IMR-90 (cell line): ENCODE results near the gene DAND5. TPM values are rescaled to one million over a fixed set of nuclear protein-coding genes. Genes with fewer than 3 reads are reported as not detected.

Experiments
- ATAC-seq: fragments of 200-7000 bp; cut with Tn5 transposase; 2 replicates; pipeline ENCODE4 v1.9.1; 2020; ENCODE audit warnings: low read depth, mild to moderate bottlenecking, moderate library complexity
- BruUV-seq: library from RNA; stranded (reverse); fragments of 400-500 nt; replicated peaks from 2 replicates; lab custom pipeline; 2021; lab: Mats Ljungman, UMichigan
- CTCF ChIA-PET: fragments of 300-600 bp; formaldehyde crosslinking; extraction: SDS; loops from one replicate; lab custom pipeline; 2021; ENCODE audit warnings: antibody characterized with exemption; lab: Yijun Ruan, JAX
- POLR2A ChIA-PET: fragments of 300-600 bp; sonication (Branson Sonifier 250); formaldehyde crosslinking; loops from one replicate; lab custom pipeline; 2022; ENCODE audit warnings: antibody characterized with exemption; ENCODE audit not compliant: unreplicated experiment; lab: Charles Lee
- DNase-seq: peaks from one replicate; pipeline ENCODE4 v3.0.0; 2013
- H2AFZ ChIP-seq: replicated peaks from 2 replicates; pipeline ENCODE3; 2013; ENCODE audit warnings: low read length, mild to moderate bottlenecking; ENCODE audit not compliant: poor library complexity
- H2AK5ac ChIP-seq: 2 replicates; pipeline ENCODE4 v1.6.1; 2013; ENCODE audit warnings: low read depth, low read length, inconsistent platforms
- H2AK9ac ChIP-seq: replicated peaks from 2 replicates; pipeline ENCODE3; 2013; ENCODE audit warnings: mild to moderate bottlenecking, low read depth, low read length, moderate library complexity; ENCODE audit not compliant: poor library complexity
- H2BK120ac ChIP-seq: 2 replicates; pipeline ENCODE4 v1.6.1; 2013; ENCODE audit warnings: low read depth, low read length, inconsistent platforms
- H2BK15ac ChIP-seq: 3 replicates; pipeline ENCODE4 v1.6.1; 2013; ENCODE audit warnings: low read depth, low read length, inconsistent platforms
- H2BK20ac ChIP-seq: 2 replicates; pipeline ENCODE4 v1.6.1; 2013; ENCODE audit warnings: low read depth, mild to moderate bottlenecking, inconsistent platforms, low read length, moderate library complexity
- H2BK5ac ChIP-seq: 2 replicates; pipeline ENCODE4 v1.6.1; 2013; ENCODE audit warnings: mild to moderate bottlenecking, low read depth, low read length, inconsistent platforms; ENCODE audit not compliant: poor library complexity, severe bottlenecking
- H3K14ac ChIP-seq: replicated peaks from 2 replicates; pipeline ENCODE4 v1.6.1; 2013; ENCODE audit warnings: low read depth, low read length, inconsistent platforms
- H3K18ac ChIP-seq: 2 replicates; pipeline ENCODE4 v1.6.1; 2013; ENCODE audit warnings: low read depth, low read length, control low read depth
- H3K23ac ChIP-seq: 2 replicates; pipeline ENCODE4 v1.6.1; 2013; ENCODE audit warnings: low read depth, low read length, inconsistent platforms
- H3K27ac ChIP-seq: 2 replicates; pipeline ENCODE4 v1.5.1; 2013; ENCODE audit warnings: mild to moderate bottlenecking, control low read depth, low read length; ENCODE audit not compliant: insufficient read depth
- H3K27me3 ChIP-seq: 2 replicates; pipeline ENCODE4 v1.6.1; 2013; ENCODE audit warnings: low read length; ENCODE audit not compliant: control insufficient read depth, insufficient read depth
- H3K36me3 ChIP-seq: 2 replicates; pipeline ENCODE4 v1.6.1; 2013; ENCODE audit warnings: low read length, mixed read lengths; ENCODE audit not compliant: control insufficient read depth, insufficient read depth
- H3K4ac ChIP-seq: 2 replicates; pipeline ENCODE4 v1.6.1; 2013; ENCODE audit warnings: low read depth, low read length, inconsistent platforms
- H3K4me1 ChIP-seq: 2 replicates; pipeline ENCODE4 v1.6.1; 2013; ENCODE audit warnings: low read length, mixed read lengths; ENCODE audit not compliant: control insufficient read depth, insufficient read depth
- H3K4me2 ChIP-seq: 2 replicates; pipeline ENCODE4 v1.6.1; 2013; ENCODE audit warnings: low read depth, mild to moderate bottlenecking, control low read depth, low read length, moderate library complexity
- H3K4me3 ChIP-seq: 2 replicates; pipeline ENCODE4 v1.5.1; 2013; ENCODE audit warnings: low read depth, mild to moderate bottlenecking, control low read depth, low read length, moderate library complexity; ENCODE audit not compliant: insufficient read depth
- H3K56ac ChIP-seq: 2 replicates; pipeline ENCODE4 v1.6.1; 2013; ENCODE audit warnings: low read length, inconsistent platforms; ENCODE audit not compliant: insufficient read depth; ENCODE audit errors: extremely low read depth
- H3K79me1 ChIP-seq, 2 experiments: 2 replicates each; pipeline ENCODE4 v1.6.1; 2013; ENCODE audit warnings: low read length in 2 of 2, inconsistent platforms in 1 of 2, low read depth in 1 of 2
- H3K9ac ChIP-seq: 2 replicates; pipeline ENCODE4 v1.6.1; 2013; ENCODE audit warnings: low read depth, low read length, control low read depth
- H3K9me1 ChIP-seq: 2 replicates; pipeline ENCODE4 v1.6.1; 2013; ENCODE audit warnings: low read length, inconsistent platforms; ENCODE audit not compliant: insufficient read depth
- H3K9me3 ChIP-seq: 2 replicates; pipeline ENCODE4 v1.6.1; 2013; ENCODE audit warnings: low read length; ENCODE audit not compliant: control insufficient read depth, insufficient read depth
- H4K20me1 ChIP-seq: 2 replicates; pipeline ENCODE4 v1.6.1; 2013; ENCODE audit warnings: low read length, inconsistent platforms; ENCODE audit not compliant: insufficient read depth
- H4K5ac ChIP-seq: 2 replicates; pipeline ENCODE4 v1.6.1; 2013; ENCODE audit warnings: mild to moderate bottlenecking, low read depth, low read length, control low read depth
- H4K8ac ChIP-seq, 2 experiments: 2 replicates each; pipeline ENCODE4 v1.6.1; 2013; ENCODE audit warnings: low read depth in 2 of 2, low read length in 2 of 2, control low read depth in 1 of 2, inconsistent platforms in 1 of 2
- H4K91ac ChIP-seq: 2 replicates; pipeline ENCODE4 v1.6.1; 2013; ENCODE audit warnings: low read depth, low read length, inconsistent platforms; ENCODE audit not compliant: insufficient read depth
- CEBPB ChIP-seq: IDR thresholded peaks from 2 replicates; pipeline ENCODE4 v1.6.1; 2012; ENCODE audit warnings: low read depth, low read length, improper control_type of control experiment
- CHD1 ChIP-seq: IDR thresholded peaks from 2 replicates; pipeline ENCODE4 v1.6.1; 2012; ENCODE audit warnings: low read depth, low read length, improper control_type of control experiment
- FOS ChIP-seq: fragments of 150-350 bp; IDR thresholded peaks from 2 replicates; pipeline ENCODE4 v1.6.1; 2016; ENCODE audit warnings: low read depth, low read length
- MAFK ChIP-seq: IDR thresholded peaks from 2 replicates; pipeline ENCODE4 v1.6.1; 2012; ENCODE audit warnings: low read depth, low read length, improper control_type of control experiment
- MXI1 ChIP-seq: IDR thresholded peaks from 2 replicates; pipeline ENCODE4 v1.6.1; 2012; ENCODE audit warnings: low read depth, mild to moderate bottlenecking, low read length, moderate library complexity, borderline replicate concordance
- RAD21 ChIP-seq: IDR thresholded peaks from 2 replicates; pipeline ENCODE4 v1.6.1; 2012; ENCODE audit warnings: low read length, improper control_type of control experiment
- RCOR1 ChIP-seq: IDR thresholded peaks from 2 replicates; pipeline ENCODE4 v1.6.1; 2012; ENCODE audit warnings: mild to moderate bottlenecking, low read length, improper control_type of control experiment; ENCODE audit not compliant: insufficient replicate concordance
- RFX5 ChIP-seq: IDR thresholded peaks from 2 replicates; pipeline ENCODE4 v1.8.0; 2012; ENCODE audit warnings: low read depth, mild to moderate bottlenecking, low read length, moderate library complexity
- WGBS, 2 experiments: methylation state at CpG; one replicate each; pipeline versions ENCODE4 v1.1.5 to v1.1.7; 2013; ENCODE audit warnings: missing lambda C conversion rate in 2 of 2; ENCODE audit not compliant: insufficient read length in 1 of 2; ENCODE audit errors: extremely low coverage in 2 of 2; 5-methylcytosine and 5-hydroxymethylcytosine counted together
- dilution Hi-C: fragments of 300-500 bp; cut with HindIII; formaldehyde crosslinking; loops from one replicate; pipeline ENCODE4 v1.14.3; 2018; ENCODE audit warnings: low sequenced_read_pairs; ENCODE audit not compliant: unreplicated experiment
- in situ Hi-C: fragments of 300-500 bp; cut with MboI; formaldehyde crosslinking; loops from 3 replicates; pipeline ENCODE4 v1.14.3; 2019; ENCODE audit warnings: low sequenced_read_pairs, inconsistent platforms, mixed read lengths
- intact Hi-C: fragments of 100-400 bp; cut with micrococcal nuclease; formaldehyde crosslinking; loops from 2 replicates; pipeline ENCODE4 v1.10.0; 2022
- polyA plus RNA-seq, 3 experiments: library from polyadenylated mRNA; depleted of rRNA; stranded (reverse); fragments of >200 nt; gene quantifications; 2 replicates each; pipeline ENCODE4 v1.2.3, GENCODE V29; 2012; ENCODE audit warnings: low replicate concordance in 1 of 3
- total RNA-seq: library from RNA; depleted of rRNA; stranded (reverse); fragments of >200 nt; gene quantifications from 2 replicates; pipeline ENCODE4 v1.2.3, GENCODE V29; 2012
- TF ChIP-seq, protein P1 (sequence below): fragments of 150-350 bp; IDR thresholded peaks from 2 replicates; pipeline ENCODE4 v1.6.1; 2017; ENCODE audit warnings: mild to moderate bottlenecking, antibody characterized with exemption, low read length, low read depth
- TF ChIP-seq, protein P2 (sequence below): conservative IDR thresholded peaks from 2 replicates; pipeline ENCODE4 v1.5.1; 2012; ENCODE audit warnings: mild to moderate bottlenecking, low read depth, low read length, improper control_type of control experiment

Gene DAND5
- total and polyA plus RNA-seq, 2 of the 4 experiments (the other 2 are of a cell fraction) = 0.03 TPM; not detected in 1

DNA sequence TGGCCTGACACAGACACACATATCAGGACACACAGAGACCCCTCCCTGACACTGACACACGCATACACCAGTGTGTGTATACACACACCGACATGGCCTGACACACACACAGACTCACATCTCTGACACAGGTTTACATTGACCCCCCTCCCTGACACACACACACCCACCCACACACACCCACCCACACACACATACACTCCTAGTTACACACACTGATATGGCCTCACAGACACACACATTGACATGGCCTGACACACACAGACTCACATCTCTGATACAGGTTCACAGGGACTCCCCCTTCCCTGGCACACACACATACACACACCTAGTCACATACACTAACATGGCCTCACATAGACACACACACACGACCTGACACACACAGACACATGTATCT lies 21.5 kb downstream of the DAND5 start:
- Histone ChIP-seq H3K9me1 (peaks cover 8% of the 10 kb centered on the region; the same call in 1 of the 2 replicates), H3K56ac (no peak overlapping the region), H3K18ac (no peak overlapping the region), H3K36me3 (no peaks in the 10 kb centered on the region), H2BK15ac (no peak overlapping the region), H3K27ac (no peak overlapping the region), H3K4me3 (no peak overlapping the region), H3K23ac (no peak overlapping the region; the same call in 1 of the 2 replicates), H3K27me3 (no peaks in the 10 kb centered on the region), H2AK9ac (peak overlapping the region; percentile 72), H4K8ac (no peak overlapping the region), H2AK5ac (peak overlapping the region; percentile 86), H4K5ac (no peak overlapping the region), H2AFZ (peak overlapping the region; percentile 63), H3K9ac (no peak overlapping the region), H3K9me3 (no peaks in the 10 kb centered on the region), H3K79me1 (peaks cover 0 to 6% of the 10 kb centered on the region in 2 experiments; a peak in 1 of 4 replicates), H2BK5ac (no peak overlapping the region), H3K4me2 (no peak overlapping the region), H4K20me1 (no peaks in the 10 kb centered on the region), H2BK20ac (no peak overlapping the region), H3K14ac (no peak overlapping the region), H3K4ac (no peak overlapping the region), H2BK120ac (no peak overlapping the region), H4K91ac (no peak overlapping the region), H3K4me1 (peaks cover 3% of the 10 kb centered on the region; the same call in 1 of the 2 replicates)
- in situ Hi-C loops = loop anchor here (25.0 kb wide), 1 partner anchor 746 kb away; a partner anchor contains a TSS
- POLR2A ChIA-PET = no interaction called here
- CTCF ChIA-PET = no interaction called here
- dilution Hi-C loops = no loop called here
- ATAC-seq = no peak
- no peak for DNase-seq
- intact Hi-C loops = no loop called here
- BruUV-seq = no TSS peak
- WGBS, 2 experiments = no CpG with 5 or more reads among the region's 3 CpGs
- no peak for TF ChIP-seq RAD21
- no peak for TF ChIP-seq CEBPB
- TF ChIP-seq, protein P1, sequence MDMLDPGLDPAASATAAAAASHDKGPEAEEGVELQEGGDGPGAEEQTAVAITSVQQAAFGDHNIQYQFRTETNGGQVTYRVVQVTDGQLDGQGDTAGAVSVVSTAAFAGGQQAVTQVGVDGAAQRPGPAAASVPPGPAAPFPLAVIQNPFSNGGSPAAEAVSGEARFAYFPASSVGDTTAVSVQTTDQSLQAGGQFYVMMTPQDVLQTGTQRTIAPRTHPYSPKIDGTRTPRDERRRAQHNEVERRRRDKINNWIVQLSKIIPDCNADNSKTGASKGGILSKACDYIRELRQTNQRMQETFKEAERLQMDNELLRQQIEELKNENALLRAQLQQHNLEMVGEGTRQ = no peak
- TF ChIP-seq, protein P2, sequence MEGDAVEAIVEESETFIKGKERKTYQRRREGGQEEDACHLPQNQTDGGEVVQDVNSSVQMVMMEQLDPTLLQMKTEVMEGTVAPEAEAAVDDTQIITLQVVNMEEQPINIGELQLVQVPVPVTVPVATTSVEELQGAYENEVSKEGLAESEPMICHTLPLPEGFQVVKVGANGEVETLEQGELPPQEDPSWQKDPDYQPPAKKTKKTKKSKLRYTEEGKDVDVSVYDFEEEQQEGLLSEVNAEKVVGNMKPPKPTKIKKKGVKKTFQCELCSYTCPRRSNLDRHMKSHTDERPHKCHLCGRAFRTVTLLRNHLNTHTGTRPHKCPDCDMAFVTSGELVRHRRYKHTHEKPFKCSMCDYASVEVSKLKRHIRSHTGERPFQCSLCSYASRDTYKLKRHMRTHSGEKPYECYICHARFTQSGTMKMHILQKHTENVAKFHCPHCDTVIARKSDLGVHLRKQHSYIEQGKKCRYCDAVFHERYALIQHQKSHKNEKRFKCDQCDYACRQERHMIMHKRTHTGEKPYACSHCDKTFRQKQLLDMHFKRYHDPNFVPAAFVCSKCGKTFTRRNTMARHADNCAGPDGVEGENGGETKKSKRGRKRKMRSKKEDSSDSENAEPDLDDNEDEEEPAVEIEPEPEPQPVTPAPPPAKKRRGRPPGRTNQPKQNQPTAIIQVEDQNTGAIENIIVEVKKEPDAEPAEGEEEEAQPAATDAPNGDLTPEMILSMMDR = no peak
- no peak for TF ChIP-seq MAFK
- TF ChIP-seq RFX5 = no peak
- TF ChIP-seq FOS = no peak
- no peak for TF ChIP-seq MXI1
- no peak for TF ChIP-seq CHD1
- no peak for TF ChIP-seq RCOR1
